Measurements from ENCODE around the gene MXRA8.

Gene MXRA8

GRCh38 chr1:1327291-1327690, 31.1 kb downstream of the MXRA8 start:
- DNase-seq = no peak
- Histone ChIP-seq H3K9me3 (no peaks in the 10 kb centered on the region), H3K27me3 (peaks cover 15% of the 10 kb centered on the region), H3K36me3 (peaks cover 9% of the 10 kb centered on the region), H3K4me3 (ENCODE audit: low read depth, low read length) (no peak overlapping the region), H3K4me1 (no peaks in the 10 kb centered on the region; the same call in 1 of the 2 replicates)
- TF ChIP-seq, protein P1, sequence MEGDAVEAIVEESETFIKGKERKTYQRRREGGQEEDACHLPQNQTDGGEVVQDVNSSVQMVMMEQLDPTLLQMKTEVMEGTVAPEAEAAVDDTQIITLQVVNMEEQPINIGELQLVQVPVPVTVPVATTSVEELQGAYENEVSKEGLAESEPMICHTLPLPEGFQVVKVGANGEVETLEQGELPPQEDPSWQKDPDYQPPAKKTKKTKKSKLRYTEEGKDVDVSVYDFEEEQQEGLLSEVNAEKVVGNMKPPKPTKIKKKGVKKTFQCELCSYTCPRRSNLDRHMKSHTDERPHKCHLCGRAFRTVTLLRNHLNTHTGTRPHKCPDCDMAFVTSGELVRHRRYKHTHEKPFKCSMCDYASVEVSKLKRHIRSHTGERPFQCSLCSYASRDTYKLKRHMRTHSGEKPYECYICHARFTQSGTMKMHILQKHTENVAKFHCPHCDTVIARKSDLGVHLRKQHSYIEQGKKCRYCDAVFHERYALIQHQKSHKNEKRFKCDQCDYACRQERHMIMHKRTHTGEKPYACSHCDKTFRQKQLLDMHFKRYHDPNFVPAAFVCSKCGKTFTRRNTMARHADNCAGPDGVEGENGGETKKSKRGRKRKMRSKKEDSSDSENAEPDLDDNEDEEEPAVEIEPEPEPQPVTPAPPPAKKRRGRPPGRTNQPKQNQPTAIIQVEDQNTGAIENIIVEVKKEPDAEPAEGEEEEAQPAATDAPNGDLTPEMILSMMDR (IDR thresholded peaks at IDR 0.05; ENCODE audit: low read depth, low read length) = no peak

- no peaks in the 10 kb centered on the region; the same call in 1 of the 2 replicates for H3K4me1 ChIP-seq
- H3K9me3 ChIP-seq = no peaks in the 10 kb centered on the region
- peaks cover 6% of the 10 kb centered on the region for H3K27me3 ChIP-seq
- no peak for DNase-seq
- TF ChIP-seq, protein P1 (IDR thresholded peaks at IDR 0.05; ENCODE audit: low read depth, low read length) = no peak
- H3K4me3 ChIP-seq (ENCODE audit: low read depth, low read length) = no peak overlapping the region
- H3K36me3 ChIP-seq = peaks cover 14% of the 10 kb centered on the region
Measured at GRCh38 chr1:1326075-1326605, 32.2 kb downstream of the MXRA8 start.

DNA sequence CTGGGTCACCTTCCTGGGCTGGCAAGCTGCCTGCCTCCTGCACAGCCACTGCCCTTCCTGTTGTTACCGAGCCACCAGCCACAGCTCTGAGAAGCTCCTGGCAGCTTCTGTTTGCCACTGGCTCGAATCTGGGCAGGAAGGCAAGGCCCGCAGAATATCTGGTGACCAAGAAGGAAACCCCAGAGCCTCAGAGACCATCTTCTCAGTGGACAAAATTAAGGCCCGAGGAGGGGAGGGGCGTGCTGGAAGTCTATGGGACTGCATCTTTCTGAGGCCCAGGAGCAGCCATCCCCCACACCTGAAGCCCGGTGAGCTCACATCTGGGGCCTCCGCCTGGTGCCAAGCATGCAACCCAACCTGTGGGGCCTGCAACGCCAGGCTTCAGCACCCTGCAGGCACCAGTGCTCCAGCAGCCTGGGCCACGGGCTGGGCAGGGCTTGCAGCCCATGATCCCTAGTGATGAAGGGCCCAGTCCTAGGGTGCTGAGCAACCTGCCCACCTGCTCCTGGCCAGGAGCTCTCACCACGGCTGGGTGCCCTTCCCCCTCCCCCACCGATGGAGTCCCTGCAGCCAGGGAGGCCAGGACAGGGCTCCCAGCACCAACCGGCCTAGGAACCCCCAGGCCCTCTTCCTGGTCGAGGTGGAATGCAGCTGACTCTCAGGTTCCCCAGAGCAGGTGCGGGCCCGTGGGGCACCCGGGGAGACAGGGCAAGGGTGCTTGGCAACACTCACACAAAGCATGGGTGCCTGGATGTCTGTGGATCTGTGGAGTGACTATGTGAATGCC, 32.9 kb downstream of the MXRA8 start:
- H3K36me3 ChIP-seq = peaks cover 20% of the 10 kb centered on the region
- no peaks in the 10 kb centered on the region; the same call in 1 of the 2 replicates for H3K27me3 ChIP-seq
- TF ChIP-seq, protein P1 (IDR thresholded peaks at IDR 0.05; ENCODE audit: low read depth, low read length) = no peak
- H3K9me3 ChIP-seq = no peaks in the 10 kb centered on the region
- no peak for DNase-seq
- H3K4me3 ChIP-seq (ENCODE audit: low read depth, low read length) = peak overlapping the region; percentile 88
- H3K4me1 ChIP-seq = no peaks in the 10 kb centered on the region; the same call in 1 of the 2 replicates

GRCh38 chr1:1324524-1325287, 33.6 kb downstream of the MXRA8 start, which contains the start of the genes CPTP and INTS11:
CPTP (plus strand) TSS chr1:1324802; CDS start chr1:1326911, 2,109 bp downstream.
INTS11 (minus strand) TSS chr1:1324660; CDS start chr1:1324608, 52 bp downstream.
- TF ChIP-seq, protein P1 (IDR thresholded peaks at IDR 0.05; ENCODE audit: low read depth, low read length) = no peak
- no peaks in the 10 kb centered on the region; the same call in 1 of the 2 replicates for H3K4me1 ChIP-seq
- H3K36me3 ChIP-seq = peaks cover 28% of the 10 kb centered on the region
- H3K27me3 ChIP-seq = no peaks in the 10 kb centered on the region
- no peaks in the 10 kb centered on the region for H3K9me3 ChIP-seq
- peak within 1 kb of the TSS; percentile 88 for H3K4me3 ChIP-seq (ENCODE audit: low read depth, low read length)
- peak; percentile 98 for DNase-seq

DNA sequence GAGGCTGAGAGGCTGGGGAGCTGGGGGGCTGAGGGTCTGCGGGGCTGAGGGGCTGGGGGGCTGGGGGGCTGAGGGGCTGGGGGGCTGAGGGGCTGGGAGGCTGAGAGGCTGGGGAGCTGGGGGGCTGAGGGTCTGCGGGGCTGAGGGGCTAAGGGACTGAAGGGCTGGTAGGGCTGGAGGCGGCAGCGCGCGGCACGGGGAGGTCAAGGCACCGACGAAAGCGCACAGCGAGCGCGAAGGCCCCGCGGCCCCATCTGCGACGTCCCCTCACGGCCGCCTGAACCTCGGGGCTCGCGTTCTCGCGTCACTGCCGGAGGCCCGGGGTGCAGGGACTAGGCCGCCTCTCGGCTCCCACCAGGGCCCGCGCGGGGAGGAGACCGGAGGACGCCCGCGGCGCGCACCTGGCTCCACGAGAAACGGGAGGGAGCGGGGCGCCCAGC, 34.3 kb downstream of the MXRA8 start:
- H3K9me3 ChIP-seq = no peaks in the 10 kb centered on the region
- peaks cover 34% of the 10 kb centered on the region for H3K36me3 ChIP-seq
- H3K4me1 ChIP-seq = no peaks in the 10 kb centered on the region; the same call in 1 of the 2 replicates
- no peak for DNase-seq
- TF ChIP-seq, protein P1 (IDR thresholded peaks at IDR 0.05; ENCODE audit: low read depth, low read length) = no peak
- no peaks in the 10 kb centered on the region for H3K27me3 ChIP-seq
- peak overlapping the region; percentile 88 for H3K4me3 ChIP-seq (ENCODE audit: low read depth, low read length)

All from BE2C (cell line).